DMS 273 (cell line): Measurements from ENCODE around the gene SRL.

ENCODE experiments used
- DNase-seq: peaks from one replicate; lab custom pipeline; 2025; ENCODE audit not compliant: unreplicated experiment; lab: John Stamatoyannopoulos, UW

The SRL gene

GRCh38 chr16:4241928-4242283 lies at the start of gene SRL:
Gene SRL (minus strand): TSS chr16:4242080. CDS start chr16:4242067, 13 bp downstream.
- peak; percentile 53 for DNase-seq

- DNase-seq: no peak
Measured at GRCh38 chr16:4290236-4290830, 48.5 kb upstream of the SRL start.

DNA sequence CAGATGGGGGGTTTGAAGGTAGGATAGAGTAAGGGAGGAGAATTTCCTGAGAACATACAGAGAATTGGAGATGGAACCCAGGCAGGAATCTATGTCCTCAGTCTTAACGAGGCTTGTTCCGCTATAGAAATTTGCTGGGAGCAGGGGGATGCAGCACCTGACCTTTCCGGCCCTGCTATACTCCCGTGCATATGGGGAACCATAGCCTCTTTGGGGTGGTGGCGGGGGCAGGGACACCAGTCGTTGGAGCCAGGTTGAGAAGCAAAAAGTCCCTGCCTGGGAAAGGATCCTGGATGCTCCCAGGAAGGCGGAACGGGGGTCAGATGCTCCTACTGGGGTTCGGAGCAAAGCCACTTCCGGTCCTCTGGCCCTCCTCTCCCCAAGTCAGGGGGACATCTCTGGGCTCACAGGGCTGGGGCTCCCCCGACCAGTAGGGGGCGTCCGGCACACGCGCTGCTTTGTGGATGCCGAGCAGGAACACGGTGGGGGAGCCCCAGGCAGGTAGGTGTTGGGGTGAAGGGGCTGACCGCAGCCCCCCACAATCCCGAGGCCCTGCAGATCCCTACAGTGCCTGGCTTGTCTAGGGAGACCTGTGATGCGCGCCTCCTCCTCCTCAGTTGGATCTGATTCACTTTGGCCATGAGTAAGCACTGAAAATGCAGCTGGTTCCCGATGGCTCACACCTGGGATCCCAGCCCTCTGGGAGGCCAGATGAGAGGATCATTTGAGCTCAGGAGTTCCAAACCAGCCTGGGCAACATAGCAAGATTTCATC lies 46.5 kb upstream of the SRL start:
- peak; percentile 88 for DNase-seq

- no peak for DNase-seq
Measured at GRCh38 chr16:4285167-4285566, 43.3 kb upstream of the SRL start.

GRCh38 chr16:4283939-4284338 lies 42.1 kb upstream of the SRL start:
- DNase-seq: no peak

GRCh38 chr16:4283441-4283840 lies 41.6 kb upstream of the SRL start:
- no peak for DNase-seq

GRCh38 chr16:4280625-4281024 lies 38.7 kb upstream of the SRL start:
- DNase-seq: no peak

DNA sequence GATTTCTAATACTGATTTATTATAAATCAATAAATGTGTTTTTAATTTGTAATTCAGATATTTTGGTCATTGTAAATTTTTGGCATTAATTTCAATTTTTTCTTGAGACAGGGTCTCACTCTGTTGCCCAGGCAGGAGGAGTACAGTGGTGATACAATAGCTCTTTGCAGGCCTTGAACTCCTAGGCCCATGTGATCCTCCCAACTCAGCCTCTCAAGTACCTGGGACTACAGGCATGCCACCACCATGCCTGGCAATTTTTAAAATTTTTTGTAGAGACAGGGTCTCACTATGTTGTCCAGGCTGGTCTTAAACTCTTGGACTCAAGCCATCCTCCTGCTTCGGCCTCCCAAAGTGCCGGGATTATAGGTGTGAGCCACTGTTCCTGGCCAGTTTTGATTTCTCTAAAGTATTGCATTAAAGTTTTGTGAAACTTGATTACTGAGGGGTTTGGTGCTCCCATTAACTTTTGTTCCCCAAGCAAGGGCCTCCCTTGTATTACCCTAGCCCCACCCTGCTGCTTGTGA lies 36.2 kb upstream of the SRL start:
- DNase-seq: no peak

DNA sequence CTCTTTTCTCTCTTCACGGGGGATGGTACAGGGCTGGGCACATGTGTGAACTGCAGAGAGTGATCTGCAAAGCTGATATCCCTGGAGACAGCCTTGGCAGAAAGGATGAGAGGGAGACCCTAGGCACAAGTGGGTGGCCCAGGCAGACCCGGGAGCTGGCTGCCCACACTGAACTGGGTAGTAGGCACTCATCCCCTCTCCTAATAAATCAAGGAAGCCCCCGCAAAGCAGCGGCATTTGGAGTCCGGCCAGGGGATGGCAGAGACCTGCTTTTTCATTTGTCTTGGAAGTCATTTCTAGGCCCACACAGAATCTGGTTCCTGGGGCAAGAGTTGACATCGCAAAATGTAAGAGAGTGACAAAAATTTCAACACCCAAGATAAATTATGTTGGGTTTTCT lies 34.0 kb upstream of the SRL start:
- DNase-seq: no peak

- DNase-seq: peak; percentile 68
Measured at GRCh38 chr16:4273858-4274311, 32.0 kb upstream of the SRL start.

DNA sequence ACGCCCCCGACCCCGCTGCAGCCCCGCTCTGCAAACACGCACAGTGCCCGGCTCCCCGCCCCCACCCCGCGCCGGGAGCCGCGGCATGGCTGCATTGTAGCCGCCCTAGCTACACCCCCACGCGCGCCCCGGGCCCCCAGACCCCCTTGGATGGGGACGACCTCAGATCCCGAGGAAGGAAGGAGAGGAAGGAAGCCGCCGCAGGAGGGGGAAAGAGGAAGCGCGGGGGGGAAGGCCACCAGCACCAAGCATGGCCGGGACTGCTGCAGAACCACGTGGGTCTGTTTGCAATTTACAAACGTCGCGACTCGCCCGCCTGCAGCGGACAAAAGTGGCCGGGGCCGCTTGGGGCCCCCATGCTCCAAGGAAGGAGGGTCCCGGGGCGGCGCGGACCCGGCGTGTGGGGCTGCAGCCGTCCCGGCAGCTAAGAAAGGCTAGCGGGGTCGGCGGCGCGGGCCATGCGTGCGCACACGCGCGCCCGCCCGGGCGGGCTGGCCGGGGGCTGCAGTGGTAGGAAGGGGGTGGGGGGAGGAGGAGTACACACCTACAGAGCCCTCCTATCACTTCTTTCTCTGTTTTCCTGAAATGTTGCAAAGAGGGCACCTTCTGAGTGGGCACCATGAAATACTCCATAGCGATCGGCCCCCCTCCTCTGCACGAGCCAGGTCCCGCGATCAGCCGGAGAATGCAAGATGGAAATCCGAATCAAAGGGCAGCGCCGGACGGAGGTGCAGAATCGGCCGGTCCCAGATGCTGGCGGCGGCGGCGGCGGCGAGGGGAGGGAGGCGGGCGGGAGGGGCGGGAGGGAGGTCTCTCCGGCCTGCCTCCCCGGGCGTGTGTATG lies 30.5 kb upstream of the SRL start:
- peak; percentile 84 for DNase-seq

GRCh38 chr16:4271176-4272113 lies 29.6 kb upstream of the SRL start:
- peak; percentile 97 for DNase-seq

DNA sequence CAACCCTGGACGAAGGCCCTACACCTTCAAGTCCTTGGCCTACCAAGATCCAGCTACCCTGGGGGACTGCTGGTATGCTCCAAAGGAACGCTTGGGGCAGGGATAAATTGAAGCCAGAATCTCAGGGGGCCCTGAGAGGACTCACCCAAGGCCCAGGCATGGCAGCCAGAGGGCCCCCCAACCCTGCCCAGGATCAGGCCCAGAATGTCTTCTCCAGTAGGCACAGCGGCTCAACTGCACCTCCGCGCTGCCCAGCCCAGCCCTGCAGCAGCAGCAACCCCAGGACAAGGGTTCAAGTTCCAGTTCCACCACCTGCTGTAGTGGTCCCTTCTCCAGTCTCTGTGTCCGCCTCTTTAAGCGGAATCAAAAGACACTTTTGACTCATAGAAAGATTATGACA lies 28.7 kb upstream of the SRL start:
- DNase-seq: no peak

DNA sequence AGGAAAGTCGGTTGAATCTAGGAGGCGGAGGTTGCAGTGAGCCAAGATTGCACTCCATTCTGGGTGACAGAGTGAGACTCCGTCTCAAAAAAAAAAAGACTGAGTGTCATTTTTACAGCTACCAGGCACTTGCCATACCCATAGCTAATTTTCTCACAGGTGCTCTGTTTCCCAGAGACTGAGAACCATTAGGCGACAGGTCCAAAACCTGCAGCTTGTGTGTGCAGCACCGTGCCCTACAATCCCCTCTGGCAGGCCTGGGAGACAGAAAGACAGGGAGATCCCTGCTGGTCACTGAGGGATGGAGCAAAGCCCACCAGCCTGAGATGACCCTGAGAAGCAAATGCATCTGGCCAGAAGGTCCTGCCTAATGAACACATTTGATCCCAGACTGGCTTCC lies 28.2 kb upstream of the SRL start:
- no peak for DNase-seq

GRCh38 chr16:4266372-4266771 lies 24.5 kb upstream of the SRL start:
- DNase-seq: peak; percentile 68

GRCh38 chr16:4265676-4266075 lies 23.8 kb upstream of the SRL start:
- DNase-seq: no peak

DNA sequence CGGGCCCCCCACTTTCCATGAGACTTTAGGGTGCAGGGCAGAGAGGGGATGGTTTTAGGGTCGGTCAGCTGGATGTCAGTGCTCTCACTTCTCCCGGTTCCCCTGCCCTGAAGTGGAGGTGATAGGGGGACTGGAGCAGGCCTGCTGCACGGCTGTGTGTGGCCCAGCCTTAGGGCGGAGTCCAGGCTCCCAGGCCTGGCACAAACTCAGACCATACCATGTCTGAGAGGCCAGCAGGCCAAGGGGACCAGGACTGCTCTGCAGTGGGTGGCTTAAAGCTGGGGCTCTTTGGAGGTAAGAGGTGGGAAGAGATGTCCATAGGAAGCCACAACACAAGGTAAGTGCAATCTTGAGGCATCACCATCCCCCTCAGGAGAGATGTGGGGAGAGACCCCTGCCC lies 22.7 kb upstream of the SRL start:
- DNase-seq: no peak

GRCh38 chr16:4263504-4264436 lies 21.9 kb upstream of the SRL start:
- DNase-seq: peak; percentile 32

DNA sequence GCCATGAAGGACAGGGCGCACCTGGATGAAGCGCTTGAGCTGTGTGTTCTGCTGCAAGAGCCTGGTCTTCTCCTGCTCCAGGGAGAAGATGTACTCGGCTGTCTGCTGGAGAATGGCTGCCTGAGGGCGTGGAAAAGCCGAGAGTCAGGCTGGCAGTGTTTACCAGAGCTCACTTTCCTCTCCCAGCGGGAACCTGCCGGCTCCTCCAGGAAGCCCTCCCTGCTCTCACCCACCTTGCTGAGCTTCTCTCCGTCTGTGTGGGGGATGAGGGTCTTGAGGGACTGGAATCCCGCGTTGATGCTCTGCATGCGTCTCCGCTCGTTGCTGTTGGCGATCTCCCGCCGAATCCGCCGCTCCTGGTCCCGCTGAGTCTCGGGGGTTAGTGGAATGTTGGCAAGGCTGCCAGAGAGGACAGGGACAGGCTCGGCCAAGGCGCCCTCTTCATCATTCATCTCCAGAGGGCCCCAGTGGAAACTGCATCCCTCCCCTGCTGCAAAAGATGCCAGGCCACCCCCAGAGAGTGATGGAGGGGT lies 20.5 kb upstream of the SRL start:
- DNase-seq: no peak
